Raji (cell line): ENCODE results near the gene SUV39H2.
A peak's percentile ranks its signal among the peaks of the same experiment; 100 is the strongest.

Experiments used
- POLR2A ChIP-seq: IDR thresholded peaks from 2 replicates; pipeline ENCODE4 v1.6.1; 2011; ENCODE audit warnings: low read depth, low read length, control low read depth; ENCODE audit not compliant: insufficient read depth

Gene SUV39H2

DNA sequence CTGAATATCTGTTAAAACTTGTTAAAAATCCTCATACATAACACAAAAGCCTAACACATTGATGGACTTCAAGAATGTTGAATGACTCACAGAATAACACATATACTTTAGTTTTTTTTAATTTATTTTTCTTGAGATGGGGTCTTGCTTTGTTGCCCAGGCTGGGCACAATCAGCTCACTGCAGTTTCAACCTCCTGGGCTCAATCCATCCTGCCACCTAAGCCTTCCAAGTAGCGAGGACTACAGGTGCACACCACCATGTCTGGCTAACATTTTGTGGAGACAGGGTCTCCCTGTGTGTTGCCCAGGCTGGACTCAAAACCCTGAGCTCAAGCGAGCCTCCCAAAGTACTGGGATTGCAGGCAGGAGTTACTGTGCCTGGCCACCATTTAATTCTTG lies 28.1 kb downstream of the SUV39H2 start:
- TF ChIP-seq POLR2A: no peak

DNA sequence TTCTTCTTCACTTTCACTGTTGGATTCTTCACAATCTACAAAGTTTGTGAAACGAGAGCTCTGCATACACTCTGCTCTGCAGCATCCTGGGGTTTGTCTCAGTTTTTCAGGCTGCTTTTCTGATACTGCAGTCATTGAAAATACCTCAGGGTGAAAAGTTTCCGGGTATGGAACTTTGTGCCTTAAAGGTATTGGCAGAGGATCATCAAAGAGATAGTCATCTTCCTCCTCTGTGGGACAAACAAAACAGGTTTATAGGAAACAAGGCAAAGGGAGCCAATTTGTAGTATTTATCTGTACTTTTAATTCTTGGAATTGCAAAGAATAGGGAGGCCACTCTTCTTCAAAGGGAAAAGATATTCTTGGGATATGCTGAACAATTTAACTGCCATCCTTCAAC lies 30.4 kb downstream of the SUV39H2 start:
- TF ChIP-seq POLR2A: no peak

DNA sequence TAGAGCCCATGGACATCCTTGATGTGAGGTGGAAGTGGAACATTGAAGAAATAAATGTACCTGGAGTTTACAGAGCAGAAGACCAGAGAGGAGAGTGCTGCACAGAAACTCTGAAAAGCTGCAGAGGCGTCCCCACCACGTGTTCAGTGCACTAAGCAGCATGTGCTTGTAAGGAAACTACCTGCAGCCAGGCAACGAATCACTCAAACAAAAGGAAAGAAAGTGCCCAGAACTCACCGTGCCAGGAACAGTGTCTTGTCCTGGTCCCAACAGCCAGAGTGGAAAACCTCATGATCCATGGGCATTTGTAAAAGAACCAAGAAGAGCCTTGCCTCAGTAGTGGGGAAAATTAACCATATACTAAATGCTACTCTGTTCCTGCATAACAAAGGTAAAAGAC lies 32.3 kb downstream of the SUV39H2 start:
- TF ChIP-seq POLR2A: no peak

DNA sequence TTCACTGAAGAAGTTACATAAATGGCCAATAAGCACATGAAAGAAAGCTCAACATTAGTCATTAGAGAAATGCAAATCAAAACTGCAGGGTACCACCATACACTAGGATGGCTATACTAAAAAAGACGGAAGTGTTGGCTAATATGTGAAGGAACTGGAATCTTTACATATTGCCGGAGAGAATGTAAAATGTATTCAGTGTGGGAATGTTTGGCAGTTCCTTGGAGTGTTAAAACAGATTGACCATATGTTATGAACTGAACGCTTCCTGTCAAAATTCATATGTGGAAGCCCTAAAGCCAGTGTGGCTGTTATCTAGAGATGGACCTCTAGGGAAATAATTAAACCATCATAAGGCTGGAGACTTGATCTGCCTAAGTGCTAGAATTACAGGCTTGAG lies 33.1 kb downstream of the SUV39H2 start:
- no peak for TF ChIP-seq POLR2A

DNA sequence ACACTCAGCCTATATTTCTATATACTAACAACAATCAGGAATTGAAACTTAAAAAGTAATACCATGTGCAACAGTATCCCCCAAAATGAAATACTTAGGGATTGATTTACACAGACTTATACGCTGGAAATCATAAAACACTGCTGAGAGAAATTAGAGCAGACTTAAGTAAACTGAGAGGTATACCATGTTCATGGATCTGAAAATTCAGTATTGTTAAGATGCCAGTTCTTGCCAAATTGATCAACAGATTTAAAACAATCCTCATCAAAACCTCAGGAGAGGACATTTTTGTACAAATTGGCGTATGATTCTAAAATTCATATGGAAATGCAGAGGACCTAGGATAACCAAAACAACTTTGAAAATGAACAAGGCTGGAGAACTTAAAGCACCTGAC lies 37.9 kb downstream of the SUV39H2 start:
- TF ChIP-seq POLR2A: no peak

DNA sequence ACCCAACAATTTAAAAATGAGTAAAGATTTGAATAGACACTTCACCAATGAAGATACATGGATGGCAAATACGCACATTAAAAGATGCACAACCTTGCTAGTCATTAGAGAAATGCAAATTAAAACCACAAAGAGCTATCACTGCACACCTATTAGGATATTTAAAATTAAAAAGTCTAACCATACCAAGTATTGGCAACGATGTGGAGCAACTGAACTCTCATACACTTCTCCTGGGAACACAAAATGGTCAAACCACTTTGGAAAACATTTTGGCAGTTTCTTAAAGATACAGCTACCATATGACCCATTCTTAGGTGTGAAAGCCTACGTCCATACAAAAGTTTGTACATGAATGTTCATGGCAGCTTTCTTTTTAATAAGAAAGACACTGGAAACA lies 39.2 kb downstream of the SUV39H2 start:
- no peak for TF ChIP-seq POLR2A

DNA sequence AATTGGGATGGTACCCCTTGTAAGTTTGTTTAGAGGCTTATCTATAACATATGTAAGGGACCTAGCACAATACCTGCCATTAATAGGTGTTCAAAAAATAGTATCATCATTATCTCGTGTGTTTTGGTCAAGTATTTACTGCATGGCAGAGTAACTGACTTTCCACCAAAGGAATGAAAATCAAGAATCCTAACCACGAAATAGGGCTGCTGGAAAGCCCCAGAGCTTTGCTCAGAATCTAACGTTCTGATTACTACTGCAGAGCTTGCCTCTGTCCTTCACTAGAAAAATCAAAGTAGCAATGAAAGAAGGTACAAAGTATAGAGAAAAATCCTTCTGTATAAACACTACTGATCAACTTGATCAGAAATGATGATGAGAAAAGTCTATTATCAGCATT lies 40.3 kb downstream of the SUV39H2 start:
- no peak for TF ChIP-seq POLR2A

DNA sequence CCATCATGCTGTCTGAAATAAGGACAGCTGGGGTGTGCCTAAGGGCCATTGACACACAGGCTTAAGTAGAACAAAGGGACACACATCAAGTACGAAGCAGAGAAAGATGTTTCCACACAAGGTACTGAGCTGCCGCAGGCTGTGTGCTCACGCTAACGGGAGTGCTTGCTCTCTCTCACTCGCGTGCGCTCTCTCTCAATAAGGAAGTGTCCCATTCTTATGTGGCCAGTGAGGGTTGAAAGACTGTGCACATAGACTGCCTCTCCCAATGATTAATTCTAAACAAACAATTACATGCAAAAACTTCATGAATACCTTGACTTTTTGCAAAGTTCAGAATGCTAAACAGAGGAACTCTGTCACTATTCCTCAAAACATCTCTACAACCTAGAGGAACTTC lies 45.3 kb downstream of the SUV39H2 start:
- TF ChIP-seq POLR2A: no peak

DNA sequence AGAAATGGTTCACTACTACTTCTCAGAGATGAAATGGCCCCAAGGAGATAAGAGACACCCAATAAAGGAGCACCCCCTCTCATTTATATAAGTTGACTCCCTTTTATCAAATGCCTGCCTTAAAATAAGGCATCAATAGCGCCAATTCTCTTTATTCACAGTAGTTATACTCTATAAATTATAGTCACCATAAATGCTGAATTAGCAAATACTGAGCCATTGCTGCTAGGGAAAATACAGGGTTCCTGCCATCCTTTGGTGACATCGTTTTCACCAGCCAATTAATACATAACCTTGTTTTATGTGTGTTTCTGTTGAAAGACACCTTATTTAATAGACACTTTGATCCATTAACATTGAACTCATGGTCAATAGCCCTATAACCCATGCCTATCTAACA lies 46.6 kb downstream of the SUV39H2 start:
- TF ChIP-seq POLR2A: no peak

DNA sequence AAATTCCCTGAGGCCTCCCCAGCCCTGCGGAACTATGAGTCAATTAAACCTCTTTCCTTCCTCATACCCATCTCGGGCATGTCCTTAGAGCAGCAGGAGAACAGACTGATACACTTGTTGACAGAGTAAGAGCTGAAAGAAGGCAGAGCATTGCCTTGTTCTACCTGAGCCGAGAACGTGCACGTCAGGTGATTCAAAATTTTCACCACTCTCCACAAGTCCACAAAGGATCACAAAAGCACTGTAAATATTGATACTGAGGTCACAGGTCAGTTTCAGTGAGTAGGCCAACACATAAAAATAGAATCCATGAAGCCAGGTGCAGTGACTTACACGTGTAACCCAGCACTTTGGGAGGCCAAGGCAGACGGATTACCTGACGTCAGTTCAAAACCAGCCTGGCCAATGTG lies 47.4 kb downstream of the SUV39H2 start:
- TF ChIP-seq POLR2A: no peak

DNA sequence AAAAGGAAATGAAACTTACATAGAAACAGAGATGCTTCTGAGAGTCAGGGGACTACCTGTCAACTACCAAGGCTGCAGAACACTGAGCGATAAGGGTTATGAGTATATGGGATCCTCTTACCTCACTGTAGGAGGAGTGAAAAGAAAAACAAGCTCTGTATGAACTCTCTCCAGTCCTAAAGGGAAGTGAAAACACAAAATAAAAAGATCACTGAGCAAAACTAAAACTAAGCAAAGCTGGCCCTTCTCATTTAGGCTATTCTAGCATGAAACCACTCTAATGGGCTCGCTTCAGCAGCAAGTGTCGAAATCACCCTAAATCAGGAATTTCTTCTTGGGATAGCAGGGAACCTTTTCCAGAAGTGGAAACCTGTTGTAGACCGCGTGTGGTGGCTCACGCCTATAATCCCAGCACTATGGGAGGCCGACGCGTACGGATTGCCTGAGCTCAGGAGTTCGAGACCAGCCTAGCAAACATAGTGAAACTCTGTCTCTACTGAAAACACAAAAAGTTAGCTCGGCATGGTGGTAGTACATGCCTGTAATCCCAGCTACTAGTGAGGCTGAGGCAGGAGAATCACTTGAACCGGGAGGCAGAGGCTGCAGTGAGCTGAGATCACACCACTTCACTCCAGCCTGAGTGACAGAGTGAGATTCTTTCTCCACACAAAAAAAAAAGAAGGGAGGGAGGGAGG lies 48.2 kb downstream of the SUV39H2 start:
- TF ChIP-seq POLR2A: no peak

DNA sequence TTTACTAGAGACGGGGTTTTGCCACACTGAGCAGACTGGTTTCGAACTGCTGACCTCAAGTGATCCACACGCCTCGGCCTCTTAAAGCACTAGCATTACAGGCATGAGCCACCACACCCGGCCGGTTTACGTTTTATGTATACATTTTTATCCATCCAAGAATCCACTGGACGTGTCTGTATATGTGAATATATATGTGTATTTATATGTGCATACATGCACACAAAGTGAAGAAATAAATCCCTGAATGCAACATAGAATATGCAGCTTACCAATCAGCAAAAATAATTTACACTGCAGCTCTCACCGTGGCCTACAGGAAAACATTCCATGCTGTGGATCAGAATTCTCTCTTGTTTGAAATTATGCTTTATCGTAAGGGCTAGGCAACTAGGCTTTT lies 51.9 kb downstream of the SUV39H2 start:
- TF ChIP-seq POLR2A: no peak

DNA sequence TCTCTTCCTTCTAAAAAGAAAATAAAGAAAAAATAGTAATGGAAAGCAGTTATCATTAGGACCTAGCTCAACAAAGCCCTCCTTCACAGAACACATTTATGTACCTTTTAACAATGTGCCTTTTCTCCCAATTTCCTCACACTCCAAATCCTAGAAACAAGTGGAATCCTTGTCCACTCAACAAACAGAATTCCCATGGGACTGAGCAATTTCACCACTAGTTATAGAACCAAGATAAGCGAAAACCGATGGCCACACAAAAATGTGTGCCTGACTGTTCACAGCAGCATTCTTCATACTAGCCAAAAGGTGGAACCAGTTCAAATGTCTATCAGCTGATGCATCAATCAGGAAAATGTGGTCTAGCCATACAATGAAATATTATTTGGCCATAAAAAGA lies 57.9 kb downstream of the SUV39H2 start:
- TF ChIP-seq POLR2A: no peak

DNA sequence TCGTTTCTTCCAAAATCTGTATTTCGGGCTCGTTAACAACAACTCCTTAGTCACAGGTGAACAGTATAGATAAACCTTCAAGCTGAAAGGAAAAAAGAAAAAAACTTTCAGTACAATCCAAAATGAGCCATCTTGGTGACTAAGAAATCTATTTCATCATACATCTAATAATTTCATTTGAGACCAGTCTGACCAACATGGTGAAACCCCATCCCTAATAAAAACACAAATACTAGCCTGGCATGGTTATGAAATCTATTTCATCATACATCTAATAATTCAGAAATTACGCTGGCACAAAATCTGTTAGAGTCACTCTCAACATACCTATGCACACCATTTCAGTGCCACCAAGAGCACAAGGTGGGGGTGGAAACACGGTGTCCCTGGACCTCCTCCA lies 66.4 kb downstream of the SUV39H2 start:
- no peak for TF ChIP-seq POLR2A

DNA sequence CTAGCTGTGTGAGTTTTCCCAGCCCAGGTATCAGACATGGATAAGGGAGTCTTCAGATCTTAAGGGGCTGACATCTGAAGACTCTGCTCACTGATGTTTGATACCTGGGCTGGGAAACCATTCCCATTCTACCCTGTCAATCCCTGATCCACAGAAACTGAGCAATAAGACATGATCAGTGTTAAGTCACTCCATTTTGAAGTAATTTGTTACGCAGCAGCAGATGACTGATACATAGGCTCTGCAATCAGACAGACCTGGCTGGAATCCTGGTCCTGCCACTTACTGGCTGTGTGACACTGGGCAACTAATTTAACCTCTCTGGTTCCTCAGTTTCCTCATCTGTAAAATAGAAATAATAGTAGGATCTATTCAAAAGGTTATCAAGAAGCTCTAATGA lies 68.6 kb downstream of the SUV39H2 start:
- TF ChIP-seq POLR2A: no peak

DNA sequence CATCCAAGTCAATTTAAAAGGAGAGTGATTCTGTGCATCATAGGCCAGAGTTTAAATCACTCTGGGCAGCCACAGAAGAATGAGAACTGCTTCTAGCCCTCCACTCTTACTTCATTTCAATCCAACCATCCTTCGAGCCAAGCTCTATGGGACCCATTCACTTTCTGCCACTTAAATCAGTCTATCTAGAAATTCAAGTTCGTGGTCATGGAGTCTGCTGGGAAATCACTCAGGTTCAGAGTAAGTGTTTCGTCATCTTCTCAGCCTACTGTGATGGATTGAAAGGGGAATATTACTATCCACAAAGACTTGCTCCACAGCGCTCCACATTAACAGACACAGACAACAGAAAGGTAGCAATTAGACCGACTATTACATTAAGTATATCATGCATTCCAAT lies 70.6 kb downstream of the SUV39H2 start:
- no peak for TF ChIP-seq POLR2A

DNA sequence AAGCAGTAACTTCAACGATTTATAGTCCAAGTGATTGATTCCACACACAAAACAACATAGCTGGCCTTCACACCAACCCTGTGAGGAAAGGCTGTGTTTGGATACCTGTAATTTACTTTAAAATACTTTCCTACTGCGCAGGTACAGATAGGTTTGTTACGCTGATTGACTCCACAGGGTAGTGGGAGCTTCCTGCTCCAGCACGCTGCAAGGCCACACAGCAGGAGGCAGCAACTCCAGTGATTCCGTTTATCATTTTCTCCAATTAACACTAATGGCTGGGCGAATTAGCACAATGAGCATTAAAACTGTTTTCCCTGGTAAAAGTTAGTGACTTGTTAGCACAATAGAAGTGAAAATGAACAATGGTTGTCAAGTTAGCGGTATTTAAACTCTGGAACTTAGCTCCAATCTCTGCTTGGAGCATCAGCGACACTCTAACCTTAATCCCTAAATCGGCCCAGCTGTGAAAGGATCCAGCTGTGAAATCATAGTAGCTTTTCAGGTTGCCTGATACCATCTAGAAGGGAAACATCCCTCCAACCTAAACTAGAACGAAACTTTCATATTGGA lies 74.3 kb downstream of the SUV39H2 start:
- 0 out of 2 replicates have a peak, but pooled peaks have one; percentile 20 for TF ChIP-seq POLR2A
